Measurements from ENCODE around the gene LNX2.

GRCh38 chr13:27599096-27599495, 21.2 kb downstream of the LNX2 start:
- TF ChIP-seq YY1 (IDR thresholded peaks at IDR 0.05; ENCODE audit: insufficient read depth, insufficient read length) (no peak), ZNF274 (IDR thresholded peaks at IDR 0.05; ENCODE audit: low read depth, low read length) (no peak), SUZ12 (IDR thresholded peaks at IDR 0.05; ENCODE audit: extremely low read depth, insufficient read depth, insufficient read length) (no peak)
